ENCODE measurements around the gene PCARE. TPM values are rescaled to one million over a fixed set of nuclear protein-coding genes. Genes with fewer than 3 reads are reported as not detected.
A peak's percentile ranks its signal among the peaks of the same experiment; 100 is the strongest.

PCARE gene
- total RNA-seq, 2 experiments from 2014 or later = not detected

- Mint-ChIP-seq H3K9me3 (no peaks in the 10 kb centered on the region), H3K27me3 (no peaks in the 10 kb centered on the region), H3K4me1 (ENCODE audit: low read depth) (peaks cover 12% of the 10 kb centered on the region), H3K27ac (no peak overlapping the region), H3K36me3 (ENCODE audit: low read depth) (no peaks in the 10 kb centered on the region), H3K4me3 (no peak overlapping the region)
- ATAC-seq (no peak), DNase-seq (no peak)
- intact Hi-C loops (cut with micrococcal nuclease) = no loop called here
- no peak for TF ChIP-seq CTCF (IDR thresholded peaks at IDR 0.05)
- POLR2A ChIA-PET = no interaction called here
- CTCF ChIA-PET = no interaction called here
Measured at GRCh38 chr2:29061176-29061575, 13.1 kb downstream of the PCARE start.

DNA sequence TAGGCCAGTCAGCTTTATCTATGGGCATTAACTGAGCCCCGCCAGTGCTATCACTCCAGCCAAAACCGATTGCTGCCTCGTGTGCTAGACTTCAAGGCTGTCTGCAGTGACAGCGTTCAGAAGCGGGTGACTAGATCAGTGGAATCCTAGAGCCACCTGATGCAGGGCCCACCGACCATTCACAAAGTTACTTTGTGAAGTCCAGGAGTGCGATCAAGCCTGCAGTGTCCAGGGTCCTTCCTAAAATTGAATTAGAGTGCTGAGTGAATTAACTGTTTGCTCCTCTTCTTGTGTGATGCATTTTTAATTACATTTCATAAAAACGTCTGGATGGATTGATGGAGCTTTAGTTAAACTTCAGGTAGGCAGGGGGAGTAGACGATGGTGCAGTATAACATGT, 13.9 kb downstream of the PCARE start:
- Mint-ChIP-seq H3K27ac (no peak overlapping the region), H3K4me3 (no peak overlapping the region), H3K9me3 (no peaks in the 10 kb centered on the region), H3K27me3 (no peaks in the 10 kb centered on the region), H3K4me1 (ENCODE audit: low read depth) (peaks cover 12% of the 10 kb centered on the region), H3K36me3 (ENCODE audit: low read depth) (no peaks in the 10 kb centered on the region)
- TF ChIP-seq CTCF (IDR thresholded peaks at IDR 0.05) = no peak
- intact Hi-C loops (cut with micrococcal nuclease) = no loop called here
- ChIA-PET POLR2A (no interaction called here), CTCF (no interaction called here)
- ATAC-seq = no peak
- no peak for DNase-seq

- no peak for TF ChIP-seq CTCF (IDR thresholded peaks at IDR 0.05)
- Mint-ChIP-seq H3K36me3 (ENCODE audit: low read depth) (no peaks in the 10 kb centered on the region), H3K27ac (no peak overlapping the region), H3K4me1 (ENCODE audit: low read depth) (peaks cover 12% of the 10 kb centered on the region), H3K9me3 (no peaks in the 10 kb centered on the region), H3K4me3 (no peak overlapping the region), H3K27me3 (no peaks in the 10 kb centered on the region)
- DNase-seq (no peak), ATAC-seq (peak; percentile 77)
- ChIA-PET POLR2A (no interaction called here), CTCF (no interaction called here)
- intact Hi-C loops (cut with micrococcal nuclease) = no loop called here
Measured at GRCh38 chr2:29059624-29060023, 14.7 kb downstream of the PCARE start.

DNA sequence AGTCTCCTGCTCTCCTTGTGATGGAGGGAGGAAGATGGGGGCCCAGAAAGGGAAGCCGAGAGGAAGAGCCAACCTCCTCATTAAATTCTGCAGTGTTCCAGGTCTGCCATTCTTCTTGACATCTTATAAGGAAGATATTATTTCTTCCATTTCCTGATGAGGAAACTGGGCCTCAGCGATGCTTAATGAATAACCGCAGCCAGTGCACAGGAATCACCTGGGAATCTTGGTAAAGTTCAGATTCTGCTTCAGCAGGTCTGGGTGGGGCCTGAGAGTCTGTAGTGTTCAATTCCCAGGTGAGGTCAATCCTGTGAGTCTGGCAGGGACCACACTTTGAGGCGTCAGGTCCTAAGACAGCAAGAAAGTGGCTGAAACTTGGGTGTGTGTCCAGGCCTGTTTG, 17.3 kb downstream of the PCARE start:
- no peak for ATAC-seq
- Mint-ChIP-seq H3K4me1 (ENCODE audit: low read depth) (peaks cover 12% of the 10 kb centered on the region), H3K4me3 (no peak overlapping the region), H3K36me3 (ENCODE audit: low read depth) (no peaks in the 10 kb centered on the region), H3K27ac (no peak overlapping the region), H3K9me3 (no peaks in the 10 kb centered on the region), H3K27me3 (no peaks in the 10 kb centered on the region)
- DNase-seq = no peak
- TF ChIP-seq CTCF (IDR thresholded peaks at IDR 0.05) = no peak
- ChIA-PET POLR2A (interaction anchor here (1.2 kb wide), 1 partner anchor 859 kb away, joined by 3 read pairs; no protein-coding TSS in a partner anchor), CTCF (no interaction called here)
- intact Hi-C loops (cut with micrococcal nuclease) = no loop called here

DNA sequence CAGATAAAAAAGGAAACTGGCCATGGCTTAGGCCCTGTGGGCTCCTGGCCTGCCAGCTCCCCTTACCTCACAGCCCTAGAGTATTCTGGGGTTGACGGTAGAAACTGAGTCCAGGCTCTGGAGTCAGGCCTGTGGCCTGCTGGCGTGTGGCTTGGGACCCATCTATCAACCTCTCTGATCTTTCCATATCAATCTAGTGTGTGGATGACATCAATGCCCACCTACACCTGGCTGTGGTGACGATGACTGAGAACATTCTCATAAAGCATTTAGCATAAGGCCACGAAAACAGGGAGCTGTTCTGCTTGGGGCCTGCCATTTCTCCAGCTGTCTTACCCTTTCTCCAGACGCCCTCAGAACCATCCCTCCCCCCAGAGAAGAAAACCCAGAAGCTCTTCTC, 17.9 kb downstream of the PCARE start:
- Mint-ChIP-seq H3K27me3 (no peaks in the 10 kb centered on the region), H3K4me1 (ENCODE audit: low read depth) (peaks cover 12% of the 10 kb centered on the region), H3K9me3 (no peaks in the 10 kb centered on the region), H3K4me3 (no peak overlapping the region), H3K36me3 (ENCODE audit: low read depth) (no peaks in the 10 kb centered on the region), H3K27ac (no peak overlapping the region)
- ChIA-PET POLR2A (interaction anchor here (1.2 kb wide), 1 partner anchor 858 kb away, joined by 3 read pairs; no protein-coding TSS in a partner anchor), CTCF (no interaction called here)
- TF ChIP-seq CTCF (IDR thresholded peaks at IDR 0.05) = no peak
- intact Hi-C loops (cut with micrococcal nuclease) = no loop called here
- ATAC-seq (no peak), DNase-seq (peak; percentile 14)
